Stimulated activated CD8-positive, alpha-beta memory T cell treated with anti-CD3 and anti-CD28 coated beads, Interleukin-4, amount 100 ng/mL, for 48 hours (primary cell): Measurements from ENCODE around the gene AP1M1.
"Not testable (repeated sequence)": the region's sequence is repeated elsewhere in the genome, so short reads cannot be mapped to it uniquely, and the experiment has no call there.

Experiments
- DNase-seq: peaks from one replicate; pipeline ENCODE4 v3.0.0-alpha.2; 2020

Gene AP1M1

GRCh38 chr19:16265205-16265604, 67.5 kb downstream of the AP1M1 start:
- DNase-seq = no peak

DNA sequence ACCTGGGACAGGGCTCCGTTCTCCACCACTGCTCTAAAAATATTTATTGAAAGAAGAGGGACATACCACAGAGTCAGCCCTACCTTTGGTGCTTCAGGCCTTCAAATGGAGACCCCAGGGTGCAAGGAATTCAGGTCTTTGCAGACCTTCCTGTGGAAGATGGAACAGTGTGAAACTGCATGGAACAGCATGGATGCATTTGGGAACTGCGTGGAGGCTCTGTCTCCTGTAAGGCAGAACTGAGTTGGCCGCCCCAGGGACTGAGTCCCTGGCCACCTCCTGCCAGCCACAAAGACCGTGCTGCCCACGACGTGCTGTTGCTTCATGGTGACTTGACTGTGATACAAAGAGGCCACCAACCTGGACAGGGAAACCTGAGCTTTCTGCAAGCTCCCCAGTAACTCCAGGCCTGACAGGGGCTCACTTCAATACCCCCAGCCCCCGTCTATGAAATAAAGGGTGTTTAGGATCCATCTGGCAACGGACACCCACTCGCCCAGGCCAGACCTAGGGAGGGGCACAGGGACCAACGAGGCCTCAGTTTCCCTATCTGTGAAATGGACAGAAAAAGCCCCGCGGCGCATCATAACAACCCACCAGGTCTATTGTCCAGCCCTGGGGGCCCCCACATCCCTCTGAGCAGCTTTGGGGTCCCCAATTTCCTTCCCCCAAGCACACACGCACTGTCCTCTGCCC, 68.3 kb downstream of the AP1M1 start:
- DNase-seq = no peak

DNA sequence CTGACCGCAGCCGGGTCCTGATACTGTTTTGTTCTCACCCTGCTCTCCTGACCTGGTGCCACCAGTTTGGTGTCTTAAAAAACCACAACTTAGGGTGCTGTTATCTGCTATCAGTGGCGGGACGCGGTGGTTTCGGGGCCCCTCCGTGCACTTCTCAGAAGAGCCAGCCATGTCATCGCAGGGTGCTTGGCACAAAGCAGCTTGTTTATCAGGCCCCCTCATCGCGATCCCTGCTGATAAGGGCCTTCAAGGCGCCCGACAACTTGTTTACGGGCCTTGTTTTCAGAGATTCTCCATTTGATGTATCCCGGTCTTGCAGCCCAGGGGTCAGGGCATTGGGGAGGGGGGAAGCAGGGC, 68.9 kb downstream of the AP1M1 start:
- peak; percentile 75 for DNase-seq

DNA sequence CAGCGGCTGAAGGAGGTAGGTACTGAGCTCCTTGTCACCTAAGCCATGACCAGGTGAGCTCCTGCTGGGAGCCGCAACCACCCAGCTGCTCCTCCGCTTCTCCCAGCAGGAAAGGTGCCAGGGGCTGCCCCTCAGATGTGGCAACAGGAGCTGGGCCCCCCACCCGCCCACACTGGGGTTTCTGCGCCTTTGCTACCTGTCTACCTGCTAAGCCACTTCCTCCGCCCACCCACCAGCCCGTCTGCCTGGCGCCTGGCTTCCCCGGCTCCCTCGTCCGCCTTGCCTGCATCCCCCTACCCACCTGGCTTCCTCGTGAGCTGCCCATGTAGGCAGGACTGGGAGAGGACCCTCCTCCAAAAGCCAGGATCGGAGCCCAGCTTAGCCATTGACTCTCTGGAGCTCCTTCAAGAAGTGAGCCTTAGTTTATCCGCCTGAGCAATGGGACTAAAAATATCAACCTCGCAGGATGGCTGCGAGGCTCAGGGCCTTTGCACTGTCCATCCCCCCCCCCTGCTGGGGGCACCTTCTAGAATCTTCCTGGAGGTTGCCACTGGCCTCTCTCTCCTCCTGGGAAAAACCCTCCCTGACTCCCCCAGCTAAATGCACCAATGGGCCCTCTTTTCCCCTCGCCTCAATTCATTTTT, 71.1 kb downstream of the AP1M1 start:
- peak; percentile 52 for DNase-seq

DNA sequence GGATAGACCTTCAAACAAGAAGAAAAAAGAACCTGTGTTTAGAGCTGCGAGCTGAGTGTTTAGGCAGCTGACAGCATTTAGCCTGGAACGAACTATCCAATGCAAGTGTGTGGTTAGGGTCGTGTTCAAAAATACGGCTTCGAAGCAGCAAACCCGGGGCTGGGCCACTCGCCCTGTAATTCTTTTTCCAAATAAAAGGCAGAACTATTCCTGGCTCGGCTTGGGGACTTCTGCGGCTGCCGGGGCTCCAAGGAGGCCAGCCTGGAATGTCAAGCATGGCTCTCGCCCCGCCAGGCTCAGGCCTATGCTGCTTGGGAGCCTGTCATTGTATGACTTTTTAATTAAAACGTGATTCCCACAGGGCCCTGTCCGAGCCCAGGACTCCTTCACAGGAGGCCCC, 75.2 kb downstream of the AP1M1 start:
- no peak for DNase-seq

DNA sequence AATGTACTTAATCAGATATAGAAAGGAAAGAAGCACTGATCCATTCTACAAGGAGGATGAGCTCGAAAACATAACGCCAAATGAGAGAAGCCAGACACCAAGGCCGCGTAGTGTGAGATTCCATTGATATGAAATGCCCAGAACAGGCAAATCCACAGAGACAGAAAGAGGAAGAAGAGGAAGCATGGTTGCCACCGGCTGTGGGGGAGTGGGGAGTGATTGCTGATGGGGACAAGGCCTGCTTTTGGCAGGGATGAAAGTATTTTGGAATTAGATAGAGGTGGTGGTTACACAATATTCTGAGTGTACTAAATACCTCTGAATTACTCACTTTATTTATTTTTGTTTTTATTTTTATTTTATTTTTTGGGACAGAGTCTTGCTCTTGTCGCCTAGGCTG, 76.7 kb downstream of the AP1M1 start:
- DNase-seq = no peak

DNA sequence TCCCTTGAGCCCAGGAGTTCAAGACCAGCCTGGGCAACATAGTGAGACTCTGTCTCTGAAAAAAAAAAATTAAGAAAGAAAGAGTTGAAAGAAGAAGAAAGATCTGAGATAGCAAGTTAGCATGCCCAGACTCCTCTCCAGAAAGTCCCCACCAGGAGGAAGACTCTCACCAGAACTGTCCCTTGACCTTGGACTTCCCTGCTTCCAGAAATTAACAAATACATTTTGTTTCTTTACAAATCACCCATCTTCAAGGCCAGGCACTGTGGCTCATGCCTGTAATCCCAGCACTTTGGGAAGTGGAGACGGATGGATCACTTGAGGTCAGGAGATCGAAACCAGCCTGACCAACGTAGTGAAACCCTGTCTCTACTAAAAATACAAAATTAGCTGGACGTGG, 82.6 kb downstream of the AP1M1 start:
- no peak for DNase-seq

- no peak for DNase-seq
Observed at GRCh38 chr19:16281743-16282142, 84.0 kb downstream of the AP1M1 start.

GRCh38 chr19:16283210-16284061, 85.7 kb downstream of the AP1M1 start:
- DNase-seq = peak; percentile 88

GRCh38 chr19:16284505-16284904, 86.8 kb downstream of the AP1M1 start:
- DNase-seq = no peak

GRCh38 chr19:16285079-16285478, 87.4 kb downstream of the AP1M1 start:
- not testable (repeated sequence) for DNase-seq

DNA sequence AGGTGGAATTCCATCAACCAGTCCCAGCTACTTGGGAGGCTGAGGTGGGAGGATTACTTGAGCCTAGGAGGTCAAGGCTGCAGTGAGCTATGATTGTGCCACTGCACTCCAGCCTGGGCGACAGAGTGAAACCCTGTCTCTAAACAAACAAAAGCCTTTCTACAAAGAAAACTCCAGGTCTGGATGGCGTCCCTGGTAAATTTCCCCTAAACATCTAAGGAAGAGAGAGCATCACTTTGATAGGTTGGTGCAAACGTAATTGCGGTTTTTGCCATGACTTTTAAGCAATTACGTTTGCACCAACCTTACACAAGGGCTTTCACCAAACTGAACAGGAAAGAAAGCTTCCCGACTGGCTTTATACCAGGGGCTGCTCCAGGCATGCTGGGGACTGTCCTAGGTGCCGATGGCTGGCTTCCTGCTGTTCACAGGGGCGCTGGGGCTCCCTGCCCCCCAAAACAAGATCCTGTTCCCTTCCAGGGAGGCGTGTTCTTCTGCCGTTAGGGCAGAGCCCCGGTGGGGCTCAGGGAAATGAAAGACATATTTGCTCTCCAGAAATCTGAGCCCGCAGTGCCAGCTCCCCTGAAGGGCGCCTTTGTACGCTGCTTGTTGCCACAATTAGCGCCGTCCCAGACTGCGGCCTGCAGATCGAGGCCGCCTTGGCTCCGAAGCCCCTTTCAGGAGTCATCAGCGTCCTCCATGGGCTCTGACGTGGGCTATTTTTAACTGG, 88.2 kb downstream of the AP1M1 start:
- DNase-seq = no peak

DNA sequence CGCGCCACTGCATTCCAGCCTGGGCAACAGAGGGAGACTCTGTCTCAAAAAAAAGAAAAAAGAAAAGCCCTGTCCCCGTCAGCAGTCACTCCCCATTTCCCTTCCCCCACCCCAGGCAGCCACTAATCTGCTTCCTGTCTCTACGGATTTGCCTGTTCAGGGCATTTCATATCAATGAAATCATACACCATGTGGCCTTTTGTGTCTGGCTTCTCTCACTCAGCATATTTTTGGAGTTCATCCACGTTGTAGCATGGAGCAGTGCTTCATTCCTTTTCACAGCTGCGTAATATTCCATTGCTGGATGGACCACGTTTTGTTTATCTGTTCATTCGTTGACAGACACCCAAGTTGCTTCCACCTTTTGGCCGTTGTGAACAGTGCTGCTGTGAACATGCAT, 90.8 kb downstream of the AP1M1 start:
- DNase-seq = no peak

- no peak for DNase-seq
Observed at GRCh38 chr19:16289594-16289993, 91.9 kb downstream of the AP1M1 start.

- DNase-seq = no peak
Observed at GRCh38 chr19:16290692-16291091, 93.0 kb downstream of the AP1M1 start.

DNA sequence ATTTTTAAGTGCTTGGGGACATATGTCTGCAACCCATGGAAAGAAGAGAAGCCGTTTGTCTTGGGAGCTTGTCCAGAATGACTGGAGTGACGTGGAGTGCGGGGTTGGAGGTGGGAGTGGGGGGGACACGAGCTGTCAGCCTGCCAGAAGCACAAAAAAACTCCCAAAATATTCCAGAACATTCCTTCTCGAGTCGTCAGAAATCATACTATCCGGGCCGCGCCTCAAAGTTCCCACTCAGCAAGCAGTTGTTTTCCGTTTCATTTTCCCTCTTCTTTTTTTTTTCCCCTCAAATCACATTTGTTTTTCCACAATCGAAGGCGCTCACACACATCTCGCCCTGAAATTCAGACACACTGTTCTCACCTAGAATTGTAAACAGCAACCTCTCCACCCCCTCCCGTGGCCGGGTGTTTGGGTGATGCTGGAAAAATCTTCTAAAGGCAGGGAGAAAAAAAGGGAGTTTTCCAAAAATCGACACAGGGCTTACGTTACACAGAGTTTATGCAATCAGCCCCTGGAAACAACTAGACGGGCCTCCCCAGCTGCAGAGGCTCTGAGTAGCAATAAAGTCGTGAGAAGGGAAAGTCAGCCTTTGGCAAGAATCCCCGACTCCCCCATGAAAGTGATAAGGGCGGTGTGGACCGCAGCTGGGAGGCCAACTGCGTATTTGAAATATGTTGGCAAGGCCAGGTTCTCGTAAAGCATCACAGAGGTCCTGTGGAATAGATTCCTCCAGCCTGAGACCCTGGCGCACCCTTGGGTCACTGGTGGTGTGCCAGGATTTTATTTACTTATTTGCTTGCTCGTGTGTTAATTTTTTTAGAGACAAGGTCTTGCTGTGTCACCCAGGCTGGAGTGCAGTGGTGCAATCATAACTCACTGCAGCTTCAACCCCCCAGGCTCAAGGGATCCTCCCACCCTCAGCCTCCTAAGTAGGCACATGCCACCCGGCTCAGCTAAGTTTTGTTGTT, 95.7 kb downstream of the AP1M1 start:
- DNase-seq = no peak

DNA sequence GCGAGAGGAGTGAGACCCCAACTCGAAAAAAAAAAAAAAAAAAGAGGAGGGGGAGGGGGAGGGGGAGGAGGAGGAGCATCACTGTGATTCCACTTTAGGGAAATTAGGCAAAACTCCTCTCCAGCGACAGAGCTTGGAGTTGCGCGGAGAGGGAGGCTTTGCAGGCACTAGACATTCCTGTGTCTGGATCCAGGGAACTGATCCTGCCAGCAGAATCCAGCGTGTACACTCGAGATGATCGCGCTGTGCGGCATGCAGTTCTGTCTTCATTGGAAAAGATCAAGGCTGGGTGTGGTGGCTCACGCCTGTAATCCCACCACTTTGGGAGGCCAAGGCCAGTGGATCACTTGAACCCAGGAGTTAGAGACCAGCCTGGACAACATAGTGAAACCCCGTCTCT, 97.3 kb downstream of the AP1M1 start:
- no peak for DNase-seq
